Hematopoietic multipotent progenitor cell treated with erythropoietin and hydrocortisone succinate and interleukin-3 and kit ligand, for 4 days (in vitro differentiated cells): Measurements from ENCODE around the gene GMDS.

Source experiments
- DNase-seq: peaks from one replicate; pipeline ENCODE4 v3.0.0-alpha.2; 2015

Gene GMDS

GRCh38 chr6:1576166-1576565 is 669.2 kb downstream of the GMDS start:
- no peak for DNase-seq

- no peak for DNase-seq
Observed at GRCh38 chr6:1575210-1576041, 670.0 kb downstream of the GMDS start.

- DNase-seq, result no peak
Observed at GRCh38 chr6:1574890-1575209, 670.6 kb downstream of the GMDS start.

- DNase-seq, result no peak
Observed at GRCh38 chr6:1574083-1574761, 671.2 kb downstream of the GMDS start.
